ENCODE data around the gene SLC37A1. TPM values are rescaled to one million over a fixed set of nuclear protein-coding genes. Genes with fewer than 3 reads are reported as not detected.

SLC37A1 gene
- polyA plus RNA-seq, 3 donors: 5.9 to 6.8 (median 6.7) TPM

DNA sequence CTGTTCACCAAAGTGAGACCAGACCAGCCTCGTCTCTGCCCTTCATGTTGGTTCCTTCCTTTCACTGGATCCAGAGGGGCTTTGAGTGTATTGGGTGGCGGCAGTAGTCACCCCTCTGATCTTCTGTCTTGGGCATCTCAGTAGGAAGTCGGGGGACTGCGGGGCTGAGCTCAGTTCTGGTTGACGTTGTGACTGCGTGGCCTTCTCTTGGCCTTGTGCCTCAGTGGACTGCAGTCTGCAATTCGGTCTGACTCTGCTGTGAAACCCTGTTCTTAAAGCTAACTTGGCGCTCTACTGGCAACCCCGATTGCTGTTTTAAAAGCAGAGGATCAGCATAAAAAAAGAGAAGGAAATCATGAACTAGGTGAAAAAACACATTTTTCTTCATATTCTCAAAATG lies 56.7 kb downstream of the SLC37A1 start:
- no peak for DNase-seq (ENCODE audit: low read depth in 3 of 3, low spot score in 2 of 3)

- peak; percentile 72 to 77 (median 72) for DNase-seq (ENCODE audit: low read depth in 3 of 3, low spot score in 2 of 3)
Measured at GRCh38 chr21:42570841-42571387, 57.3 kb downstream of the SLC37A1 start.

DNA sequence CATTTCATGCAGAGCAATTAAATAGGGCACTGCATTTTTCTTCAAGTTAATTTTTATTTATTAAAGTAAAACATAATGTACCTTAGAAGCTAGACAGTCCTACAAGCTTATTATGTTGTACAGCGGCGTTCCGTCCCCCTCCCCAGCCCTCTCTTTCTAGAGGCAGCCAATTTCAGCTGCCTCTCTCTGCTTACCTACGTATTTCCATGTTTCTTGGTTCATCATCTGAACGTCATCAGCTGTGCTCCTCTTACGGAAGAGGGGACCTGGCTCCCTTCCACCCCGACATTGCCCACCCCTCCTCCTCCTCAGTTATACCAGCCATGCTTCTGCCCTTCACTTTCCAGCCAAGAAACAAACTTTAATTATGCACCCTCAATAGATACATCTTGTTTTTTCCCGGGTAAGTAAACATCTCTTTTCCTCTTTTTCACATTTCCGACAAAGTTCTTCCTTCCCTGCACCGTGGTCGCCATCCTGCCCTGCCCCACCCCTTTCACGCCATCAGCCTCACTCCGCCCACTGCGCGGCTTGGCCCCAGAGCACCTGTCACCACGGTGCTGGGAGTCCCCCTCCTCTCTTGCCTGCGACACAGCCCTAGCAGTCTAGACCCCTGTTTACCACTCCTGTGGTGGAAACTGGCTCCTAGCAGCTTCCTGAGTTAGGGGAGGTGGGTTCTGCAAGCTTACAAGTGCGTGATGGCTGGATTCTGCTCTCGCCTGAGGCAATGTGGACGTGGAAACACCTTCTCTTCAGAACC lies 57.9 kb downstream of the SLC37A1 start:
- DNase-seq (ENCODE audit: low read depth in 3 of 3, low spot score in 2 of 3): no peak

GRCh38 chr21:42572906-42573495 lies 59.3 kb downstream of the SLC37A1 start:
- DNase-seq (ENCODE audit: low read depth in 3 of 3, low spot score in 2 of 3): no peak

GRCh38 chr21:42574234-42575027 lies 60.8 kb downstream of the SLC37A1 start:
- no peak for DNase-seq (ENCODE audit: low read depth in 3 of 3, low spot score in 2 of 3)

DNA sequence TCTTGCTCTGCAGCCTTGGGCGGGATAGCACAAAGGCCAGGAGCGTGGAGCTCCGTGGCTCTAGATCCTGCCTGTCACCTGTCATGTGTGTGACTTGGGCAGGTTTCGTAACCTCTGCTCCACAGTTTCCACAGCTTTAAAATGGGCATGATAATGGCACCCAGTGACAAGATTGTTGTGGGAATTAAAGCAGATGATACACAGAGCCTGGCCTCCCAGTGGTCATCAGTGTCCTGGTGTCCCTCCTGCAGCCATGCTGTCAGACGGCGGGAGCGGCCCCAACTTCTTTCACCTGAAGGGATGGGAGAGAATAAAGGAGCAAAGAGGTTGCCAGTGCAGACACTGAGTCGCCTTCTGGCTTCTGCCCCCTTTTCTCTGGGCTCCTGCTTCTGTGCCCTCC lies 61.5 kb downstream of the SLC37A1 start:
- DNase-seq (ENCODE audit: low read depth in 3 of 3, low spot score in 2 of 3): no peak

DNA sequence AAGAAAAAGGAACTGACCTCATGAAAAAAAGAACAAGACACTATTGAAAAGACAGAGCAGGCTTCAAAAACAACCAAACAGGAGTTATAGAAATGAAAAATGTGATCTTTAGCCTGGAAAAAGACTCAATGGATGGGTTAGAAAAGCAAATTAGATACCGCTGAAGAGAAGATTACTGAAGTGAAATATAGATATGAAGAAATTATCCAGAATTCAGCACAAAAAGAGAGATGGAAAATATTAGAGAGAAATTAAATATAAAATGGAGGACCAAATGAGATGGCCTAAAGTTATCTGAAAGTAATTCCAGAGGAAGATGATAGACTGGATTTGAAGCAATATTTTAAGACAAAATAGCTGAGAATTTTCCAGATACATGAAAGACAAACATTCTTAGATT lies 63.0 kb downstream of the SLC37A1 start:
- no peak for DNase-seq (ENCODE audit: low read depth in 3 of 3, low spot score in 2 of 3)

DNA sequence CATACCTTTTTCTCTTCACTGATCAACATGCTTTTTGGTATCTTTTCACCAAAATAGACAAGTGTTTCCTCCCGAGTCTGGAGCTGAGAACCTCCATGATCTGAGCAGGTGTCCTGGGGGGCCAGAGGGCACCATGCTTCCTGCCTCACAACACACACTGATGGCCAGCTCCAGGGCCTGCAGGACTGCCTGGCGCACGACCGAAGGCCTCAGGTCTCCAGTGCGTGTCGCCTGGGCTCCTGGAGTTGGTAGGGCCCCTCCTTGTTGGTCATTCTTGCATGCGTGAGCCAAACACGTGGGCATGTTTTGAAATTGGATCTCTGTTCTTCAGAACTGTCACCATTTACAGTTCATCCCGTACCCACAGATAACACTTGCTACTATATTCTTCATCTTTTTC lies 64.4 kb downstream of the SLC37A1 start:
- no peak for DNase-seq (ENCODE audit: low read depth in 3 of 3, low spot score in 2 of 3)

DNA sequence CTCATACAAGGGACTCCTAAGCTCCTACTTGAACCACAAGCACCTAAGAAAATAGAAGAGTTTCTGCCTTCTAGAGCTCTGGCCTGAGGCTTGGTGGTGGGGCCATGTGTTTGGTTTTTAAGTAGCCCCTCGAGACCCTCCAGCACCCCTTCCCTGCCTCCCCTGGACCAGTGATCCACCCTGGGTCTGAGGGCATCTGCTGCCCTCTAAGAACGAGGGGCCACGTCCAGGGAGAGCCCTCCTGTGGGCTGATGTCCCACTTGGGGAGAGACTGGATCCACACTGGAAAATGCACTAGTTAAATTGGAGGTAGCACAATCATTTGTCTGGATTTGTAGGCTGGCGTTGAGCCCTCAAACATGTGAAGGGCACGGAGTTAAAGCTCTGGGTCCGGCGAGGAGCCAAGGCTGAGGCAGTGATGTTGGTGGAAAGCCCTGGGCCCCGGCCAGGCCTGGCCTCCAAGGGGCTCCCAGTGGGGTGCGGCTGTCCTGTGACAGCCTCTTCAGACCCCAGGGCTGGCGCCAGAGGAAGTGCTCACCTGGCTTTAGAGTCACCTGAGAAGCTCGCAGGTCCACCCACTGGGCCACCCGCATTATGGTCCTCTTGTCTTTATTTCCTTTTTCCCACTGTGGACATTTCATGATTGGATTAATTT lies 65.2 kb downstream of the SLC37A1 start:
- no peak for DNase-seq (ENCODE audit: low read depth in 3 of 3, low spot score in 2 of 3)

GRCh38 chr21:42579456-42580075 lies 65.9 kb downstream of the SLC37A1 start:
- DNase-seq (ENCODE audit: low read depth in 3 of 3, low spot score in 2 of 3): no peak

- no peak for DNase-seq (ENCODE audit: low read depth in 3 of 3, low spot score in 2 of 3)
Measured at GRCh38 chr21:42580076-42580792, 66.6 kb downstream of the SLC37A1 start.

DNA sequence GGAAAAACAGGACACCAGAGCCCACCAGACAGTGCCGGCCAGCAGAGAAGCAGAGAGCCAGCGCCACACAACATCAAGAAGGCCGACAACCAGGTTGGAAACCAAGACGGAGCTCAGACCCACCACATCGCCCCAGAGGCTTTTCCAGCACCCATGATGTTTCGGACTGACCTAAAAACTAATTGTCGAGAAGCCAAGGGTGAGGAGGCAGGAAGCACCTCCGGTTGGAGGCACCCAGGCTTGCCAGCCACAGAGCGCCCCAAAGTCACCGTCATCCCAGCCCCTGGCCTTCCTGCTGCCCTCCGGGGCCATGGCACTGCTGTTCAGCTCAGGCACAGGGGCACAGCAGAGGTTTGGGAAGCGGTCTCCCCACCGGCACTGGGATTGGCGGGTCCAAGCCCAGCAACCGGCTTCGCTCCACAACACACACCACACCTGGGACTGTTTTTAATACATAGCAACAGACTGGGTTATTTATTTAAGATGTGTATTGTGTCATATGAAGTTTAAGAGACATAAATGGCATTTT lies 67.2 kb downstream of the SLC37A1 start:
- DNase-seq (ENCODE audit: low read depth in 3 of 3, low spot score in 2 of 3): no peak

DNA sequence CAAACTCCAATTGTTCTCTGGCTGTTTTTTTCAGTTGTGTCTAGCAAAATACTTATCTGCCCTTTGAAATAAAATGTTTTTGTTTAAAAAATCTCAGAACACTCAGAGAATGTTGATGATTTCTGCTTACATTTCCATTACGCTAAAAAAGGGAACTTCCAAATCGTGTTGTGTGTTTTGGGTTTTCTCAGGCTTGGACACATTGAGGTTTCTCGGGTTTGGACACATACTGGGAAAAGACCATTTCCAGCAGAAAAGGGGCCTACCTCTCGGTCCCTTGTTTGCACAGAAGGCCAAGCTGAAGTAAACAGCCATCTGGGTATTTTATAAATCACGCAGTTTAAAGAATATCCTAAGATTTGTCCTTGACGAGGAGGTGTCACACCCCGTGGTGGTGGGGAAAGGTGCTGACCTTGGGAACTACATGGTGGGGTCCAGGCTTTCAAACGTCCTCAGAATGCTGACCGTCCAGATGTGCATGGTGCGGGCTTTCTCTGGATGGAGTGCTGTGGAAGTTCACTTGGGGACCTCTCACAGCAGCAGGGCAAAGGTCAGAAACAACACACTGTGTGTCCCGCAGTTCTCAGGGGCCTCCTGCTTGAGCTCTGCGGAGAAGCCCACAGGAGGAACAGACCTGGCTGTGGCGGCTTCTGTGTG lies 67.8 kb downstream of the SLC37A1 start:
- no peak for DNase-seq (ENCODE audit: low read depth in 3 of 3, low spot score in 2 of 3)

GRCh38 chr21:42581993-42582786 lies 68.5 kb downstream of the SLC37A1 start:
- DNase-seq (ENCODE audit: low read depth in 3 of 3, low spot score in 2 of 3): no peak

DNA sequence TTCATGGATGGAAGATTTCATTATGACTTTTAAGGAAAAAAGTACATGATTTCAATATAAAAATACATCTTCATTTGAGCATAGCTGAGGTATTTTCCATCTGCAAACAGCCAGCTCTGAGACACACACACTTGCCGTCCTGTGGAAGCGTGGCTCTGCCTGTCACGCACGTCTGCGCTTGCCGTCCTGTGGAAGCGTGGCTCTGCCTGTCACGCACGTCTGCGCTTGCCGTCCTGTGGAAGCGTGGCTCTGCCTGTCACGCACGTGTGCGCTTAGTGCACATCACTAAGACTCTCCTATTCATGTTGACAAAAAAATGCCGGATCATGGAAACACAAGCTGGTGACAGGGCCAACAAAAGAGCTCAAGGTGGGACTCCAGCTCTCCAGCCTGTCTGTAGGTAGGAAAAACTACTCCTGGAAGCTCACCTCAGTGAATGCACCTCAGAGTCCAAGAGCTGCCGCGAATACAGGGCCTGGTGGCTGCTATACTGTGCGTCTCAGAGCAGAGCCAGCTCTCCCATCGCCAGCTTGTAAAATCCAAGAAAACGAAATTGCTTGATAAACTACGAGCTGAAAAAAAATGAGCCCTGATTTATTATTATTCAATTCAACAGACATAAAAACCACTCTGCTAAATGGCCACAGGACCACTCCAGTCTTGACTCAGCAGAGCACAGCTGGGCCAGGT lies 69.3 kb downstream of the SLC37A1 start:
- DNase-seq (ENCODE audit: low read depth in 3 of 3, low spot score in 2 of 3): no peak

DNA sequence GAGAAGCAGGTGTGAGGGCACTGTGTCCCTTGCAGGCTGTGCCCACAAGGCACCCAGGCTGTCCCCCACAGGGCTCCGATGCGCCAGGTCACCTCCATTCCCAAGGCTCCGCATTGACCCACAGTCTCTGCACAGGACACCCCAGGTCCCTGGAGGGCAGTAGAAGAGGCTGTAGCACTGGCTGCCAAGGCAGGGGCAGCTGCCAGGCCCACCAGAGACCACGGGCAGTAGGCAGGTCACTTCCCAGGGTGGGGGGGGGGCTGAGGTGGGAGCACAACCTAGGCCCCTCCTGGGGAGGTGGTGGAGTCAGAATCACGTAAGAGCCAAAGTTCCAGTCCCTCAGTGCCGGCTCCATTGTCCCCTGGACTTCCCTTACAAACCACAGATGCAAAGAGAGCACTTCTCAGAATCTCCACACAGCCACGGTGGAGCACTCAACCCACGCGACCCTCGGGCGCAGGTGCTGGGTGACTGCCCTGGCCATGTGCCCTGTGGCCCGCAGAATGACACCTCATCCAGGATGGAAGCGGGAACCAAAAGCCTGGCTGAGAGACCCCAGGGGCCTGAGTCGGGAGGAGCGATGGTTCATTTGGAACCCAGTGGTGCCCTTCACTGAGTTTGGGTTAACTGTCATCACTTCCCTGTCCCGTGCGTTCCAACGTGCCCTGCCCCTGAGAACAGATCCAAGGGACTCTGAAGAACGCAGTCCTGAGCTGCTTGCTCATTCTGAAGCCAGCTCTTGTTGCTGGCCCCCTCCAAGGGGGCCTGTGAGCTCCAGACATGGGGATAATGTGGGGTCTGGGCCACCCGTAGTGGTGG lies 70.0 kb downstream of the SLC37A1 start:
- DNase-seq (ENCODE audit: low read depth in 3 of 3, low spot score in 2 of 3): no peak

- DNase-seq (ENCODE audit: low read depth in 3 of 3, low spot score in 2 of 3): no peak
Measured at GRCh38 chr21:42584296-42584641, 70.6 kb downstream of the SLC37A1 start.

Measured in right renal cortex interstitium (tissue), 3 donors.